ENCODE data around the gene KCTD10. TPM values are rescaled to one million over a fixed set of nuclear protein-coding genes. Genes with fewer than 3 reads are reported as not detected.

The KCTD10 gene
- polyA plus RNA-seq, 1 of the 3 experiments (the other 2 are of a cell fraction), result 66.9 TPM

DNA sequence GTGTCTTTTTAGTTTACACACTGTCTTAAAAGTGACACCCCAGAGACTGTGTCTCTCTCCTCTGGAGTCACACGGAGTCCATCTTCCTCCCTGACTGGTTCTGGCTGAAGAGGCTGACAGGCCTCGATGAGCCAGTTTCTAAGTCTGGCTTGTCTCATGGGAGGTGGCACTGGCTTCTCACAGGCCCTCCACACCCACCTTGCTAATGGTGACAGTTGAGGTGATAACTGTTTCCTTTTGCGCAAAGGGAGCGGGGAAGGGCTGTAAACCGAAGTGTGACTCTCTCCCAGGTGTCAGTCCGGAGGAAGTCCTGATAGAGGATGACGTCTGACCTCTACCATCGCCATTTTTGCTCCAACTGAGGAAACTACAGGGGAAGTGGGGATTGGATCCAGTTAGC, 30.2 kb downstream of the KCTD10 start:
- Histone ChIP-seq H3K4me2 (no peak overlapping the region), H2AFZ (ENCODE audit: low read depth) (no peak overlapping the region), H3K79me2 (ENCODE audit: insufficient read depth) (peaks cover 42% of the 10 kb centered on the region), H3K4me1 (ENCODE audit: control insufficient read depth in 1 of 2, insufficient read depth in 2 of 2, low read depth in 1 of 2, low read length in 1 of 2) (no peaks in the 10 kb centered on the region), H3K4me3 (ENCODE audit: low read depth in 2 of 2, low read length in 1 of 2) (no peak overlapping the region), H3K9me2 (no peaks in the 10 kb centered on the region), H3K9me3 (no peaks in the 10 kb centered on the region), H3K9ac (no peak overlapping the region), H3F3A (replicated peaks; ENCODE audit: insufficient read depth) (peaks cover 5% of the 10 kb centered on the region), H3K27ac (ENCODE audit: low read depth in 2 of 2, low read length in 1 of 2) (no peak overlapping the region), H3K36me3 (replicated peaks in 1 of 2; ENCODE audit: control insufficient read depth in 1 of 2, insufficient read depth in 2 of 2, low read length in 1 of 2) (peaks cover 33 to 56% of the 10 kb centered on the region in 2 experiments), H3K27me3 (ENCODE audit: insufficient read depth) (no peaks in the 10 kb centered on the region), H4K20me1 (ENCODE audit: insufficient read depth) (peaks cover 16% of the 10 kb centered on the region; the same call in 1 of the 2 replicates)
- DNase-seq, result no peak
- TF ChIP-seq, protein P1, sequence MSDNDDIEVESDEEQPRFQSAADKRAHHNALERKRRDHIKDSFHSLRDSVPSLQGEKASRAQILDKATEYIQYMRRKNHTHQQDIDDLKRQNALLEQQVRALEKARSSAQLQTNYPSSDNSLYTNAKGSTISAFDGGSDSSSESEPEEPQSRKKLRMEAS (IDR thresholded peaks at IDR 0.05; ENCODE audit: low read depth), result no peak
- TF ChIP-seq RCOR1 (IDR thresholded peaks at IDR 0.05; ENCODE audit: low read length) (no peak), RAD21 (IDR thresholded peaks at IDR 0.05; ENCODE audit: low read length) (no peak), ELF1 (IDR thresholded peaks at IDR 0.05) (no peak), FOXM1 (IDR thresholded peaks at IDR 0.05; ENCODE audit: low read depth) (no peak), YY1 (IDR thresholded peaks at IDR 0.05; ENCODE audit: low read depth) (no peak), NRF1 (IDR thresholded peaks at IDR 0.05; ENCODE audit: low read depth, low read length) (no peak), MXI1 (IDR thresholded peaks at IDR 0.05; ENCODE audit: low read depth, low read length) (no peak), SIN3A (IDR thresholded peaks at IDR 0.05; ENCODE audit: borderline replicate concordance, low read depth, low read length) (no peak), FOSL2 (IDR thresholded peaks at IDR 0.05; ENCODE audit: borderline replicate concordance, low read depth) (no peak), RXRA (IDR thresholded peaks at IDR 0.05; ENCODE audit: borderline replicate concordance, low read depth) (no peak), EP300 (IDR thresholded peaks at IDR 0.05; ENCODE audit: borderline replicate concordance in 1 of 2, low read depth in 1 of 2, low read length in 1 of 2) (no peak), POLR2AphosphoS5 (IDR thresholded peaks at IDR 0.05; ENCODE audit: low read depth, low read length) (no peak), TAF1 (IDR thresholded peaks at IDR 0.05; ENCODE audit: borderline replicate concordance, low read depth, low read length) (no peak), FOXJ3 (CRISPR knock-in tag; IDR thresholded peaks at IDR 0.05) (no peak), NFIC (IDR thresholded peaks at IDR 0.05; ENCODE audit: borderline replicate concordance) (no peak)
- TF ChIP-seq, protein P2, sequence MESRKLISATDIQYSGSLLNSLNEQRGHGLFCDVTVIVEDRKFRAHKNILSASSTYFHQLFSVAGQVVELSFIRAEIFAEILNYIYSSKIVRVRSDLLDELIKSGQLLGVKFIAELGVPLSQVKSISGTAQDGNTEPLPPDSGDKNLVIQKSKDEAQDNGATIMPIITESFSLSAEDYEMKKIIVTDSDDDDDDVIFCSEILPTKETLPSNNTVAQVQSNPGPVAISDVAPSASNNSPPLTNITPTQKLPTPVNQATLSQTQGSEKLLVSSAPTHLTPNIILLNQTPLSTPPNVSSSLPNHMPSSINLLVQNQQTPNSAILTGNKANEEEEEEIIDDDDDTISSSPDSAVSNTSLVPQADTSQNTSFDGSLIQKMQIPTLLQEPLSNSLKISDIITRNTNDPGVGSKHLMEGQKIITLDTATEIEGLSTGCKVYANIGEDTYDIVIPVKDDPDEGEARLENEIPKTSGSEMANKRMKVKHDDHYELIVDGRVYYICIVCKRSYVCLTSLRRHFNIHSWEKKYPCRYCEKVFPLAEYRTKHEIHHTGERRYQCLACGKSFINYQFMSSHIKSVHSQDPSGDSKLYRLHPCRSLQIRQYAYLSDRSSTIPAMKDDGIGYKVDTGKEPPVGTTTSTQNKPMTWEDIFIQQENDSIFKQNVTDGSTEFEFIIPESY (IDR thresholded peaks at IDR 0.05; ENCODE audit: borderline replicate concordance, low read depth), result no peak
- TF ChIP-seq, protein P3, sequence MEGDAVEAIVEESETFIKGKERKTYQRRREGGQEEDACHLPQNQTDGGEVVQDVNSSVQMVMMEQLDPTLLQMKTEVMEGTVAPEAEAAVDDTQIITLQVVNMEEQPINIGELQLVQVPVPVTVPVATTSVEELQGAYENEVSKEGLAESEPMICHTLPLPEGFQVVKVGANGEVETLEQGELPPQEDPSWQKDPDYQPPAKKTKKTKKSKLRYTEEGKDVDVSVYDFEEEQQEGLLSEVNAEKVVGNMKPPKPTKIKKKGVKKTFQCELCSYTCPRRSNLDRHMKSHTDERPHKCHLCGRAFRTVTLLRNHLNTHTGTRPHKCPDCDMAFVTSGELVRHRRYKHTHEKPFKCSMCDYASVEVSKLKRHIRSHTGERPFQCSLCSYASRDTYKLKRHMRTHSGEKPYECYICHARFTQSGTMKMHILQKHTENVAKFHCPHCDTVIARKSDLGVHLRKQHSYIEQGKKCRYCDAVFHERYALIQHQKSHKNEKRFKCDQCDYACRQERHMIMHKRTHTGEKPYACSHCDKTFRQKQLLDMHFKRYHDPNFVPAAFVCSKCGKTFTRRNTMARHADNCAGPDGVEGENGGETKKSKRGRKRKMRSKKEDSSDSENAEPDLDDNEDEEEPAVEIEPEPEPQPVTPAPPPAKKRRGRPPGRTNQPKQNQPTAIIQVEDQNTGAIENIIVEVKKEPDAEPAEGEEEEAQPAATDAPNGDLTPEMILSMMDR (IDR thresholded peaks at IDR 0.05), result no peak
- TF ChIP-seq, protein P4, sequence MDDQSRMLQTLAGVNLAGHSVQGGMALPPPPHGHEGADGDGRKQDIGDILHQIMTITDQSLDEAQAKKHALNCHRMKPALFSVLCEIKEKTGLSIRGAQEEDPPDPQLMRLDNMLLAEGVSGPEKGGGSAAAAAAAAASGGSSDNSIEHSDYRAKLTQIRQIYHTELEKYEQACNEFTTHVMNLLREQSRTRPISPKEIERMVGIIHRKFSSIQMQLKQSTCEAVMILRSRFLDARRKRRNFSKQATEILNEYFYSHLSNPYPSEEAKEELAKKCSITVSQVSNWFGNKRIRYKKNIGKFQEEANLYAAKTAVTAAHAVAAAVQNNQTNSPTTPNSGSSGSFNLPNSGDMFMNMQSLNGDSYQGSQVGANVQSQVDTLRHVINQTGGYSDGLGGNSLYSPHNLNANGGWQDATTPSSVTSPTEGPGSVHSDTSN (IDR thresholded peaks at IDR 0.05), result no peak
- TF ChIP-seq, protein P5, sequence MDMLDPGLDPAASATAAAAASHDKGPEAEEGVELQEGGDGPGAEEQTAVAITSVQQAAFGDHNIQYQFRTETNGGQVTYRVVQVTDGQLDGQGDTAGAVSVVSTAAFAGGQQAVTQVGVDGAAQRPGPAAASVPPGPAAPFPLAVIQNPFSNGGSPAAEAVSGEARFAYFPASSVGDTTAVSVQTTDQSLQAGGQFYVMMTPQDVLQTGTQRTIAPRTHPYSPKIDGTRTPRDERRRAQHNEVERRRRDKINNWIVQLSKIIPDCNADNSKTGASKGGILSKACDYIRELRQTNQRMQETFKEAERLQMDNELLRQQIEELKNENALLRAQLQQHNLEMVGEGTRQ (IDR thresholded peaks at IDR 0.05; ENCODE audit: borderline replicate concordance, low read depth, low read length), result no peak
- ChIA-PET CTCF (interaction anchor here (3.3 to 4.8 kb wide), 2 partner anchors 14 to 19 kb away, joined by 15 to 20 read pairs; no protein-coding TSS in a partner anchor), POLR2A (no interaction called here)
- WGBS (ENCODE audit: low lambda C conversion rate), result 91% methylated on average over 8 of the region's 8 CpGs
